Choroid plexus epithelial cell (primary cell): Measurements from ENCODE around the gene ADAM8.

Experiments used
- DNase-seq: peaks from one replicate; pipeline ENCODE4 v3.0.0-alpha.2; 2010; ENCODE audit warnings: low read depth
- H3K4me3 ChIP-seq: 2 replicates; pipeline ENCODE4 v1.5.1; 2011; ENCODE audit warnings: low read depth, mild to moderate bottlenecking, control low read depth, low read length, moderate library complexity
- TF ChIP-seq, protein P1 (sequence below): conservative IDR thresholded peaks from 2 replicates; pipeline ENCODE4 v1.5.1; 2011; ENCODE audit warnings: low read depth, mild to moderate bottlenecking, control low read depth, inconsistent platforms, low read length, moderate library complexity

The ADAM8 gene

DNA sequence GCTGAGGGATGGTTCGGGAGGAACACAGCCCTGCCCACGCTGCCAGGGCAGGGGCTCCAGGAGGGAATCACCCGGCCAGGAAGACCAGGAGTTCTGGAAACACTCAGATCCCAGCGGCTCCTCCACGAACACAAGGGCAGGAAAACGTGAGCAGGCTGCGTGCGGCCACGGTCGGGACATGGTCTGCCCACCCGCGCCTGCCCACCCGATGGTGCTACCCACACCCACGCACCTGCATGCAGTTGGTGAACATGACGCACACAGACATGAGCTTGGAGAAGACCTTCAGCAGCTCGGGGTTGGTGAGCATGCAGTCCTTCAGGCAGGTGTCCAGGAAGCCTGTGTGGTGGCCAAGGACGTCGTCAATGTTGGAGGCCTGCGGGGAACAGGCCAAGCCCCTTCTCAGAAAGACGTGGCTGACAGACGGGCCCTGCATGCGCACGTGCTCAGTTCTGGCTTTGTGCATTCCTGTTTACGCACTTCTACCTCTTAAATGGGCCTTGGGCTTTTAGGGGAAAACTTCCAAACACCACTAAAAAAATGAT is 6.2 kb upstream of the ADAM8 start:
- DNase-seq: no peak
- no peak overlapping the region for H3K4me3 ChIP-seq
- TF ChIP-seq, protein P1, sequence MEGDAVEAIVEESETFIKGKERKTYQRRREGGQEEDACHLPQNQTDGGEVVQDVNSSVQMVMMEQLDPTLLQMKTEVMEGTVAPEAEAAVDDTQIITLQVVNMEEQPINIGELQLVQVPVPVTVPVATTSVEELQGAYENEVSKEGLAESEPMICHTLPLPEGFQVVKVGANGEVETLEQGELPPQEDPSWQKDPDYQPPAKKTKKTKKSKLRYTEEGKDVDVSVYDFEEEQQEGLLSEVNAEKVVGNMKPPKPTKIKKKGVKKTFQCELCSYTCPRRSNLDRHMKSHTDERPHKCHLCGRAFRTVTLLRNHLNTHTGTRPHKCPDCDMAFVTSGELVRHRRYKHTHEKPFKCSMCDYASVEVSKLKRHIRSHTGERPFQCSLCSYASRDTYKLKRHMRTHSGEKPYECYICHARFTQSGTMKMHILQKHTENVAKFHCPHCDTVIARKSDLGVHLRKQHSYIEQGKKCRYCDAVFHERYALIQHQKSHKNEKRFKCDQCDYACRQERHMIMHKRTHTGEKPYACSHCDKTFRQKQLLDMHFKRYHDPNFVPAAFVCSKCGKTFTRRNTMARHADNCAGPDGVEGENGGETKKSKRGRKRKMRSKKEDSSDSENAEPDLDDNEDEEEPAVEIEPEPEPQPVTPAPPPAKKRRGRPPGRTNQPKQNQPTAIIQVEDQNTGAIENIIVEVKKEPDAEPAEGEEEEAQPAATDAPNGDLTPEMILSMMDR: no peak

DNA sequence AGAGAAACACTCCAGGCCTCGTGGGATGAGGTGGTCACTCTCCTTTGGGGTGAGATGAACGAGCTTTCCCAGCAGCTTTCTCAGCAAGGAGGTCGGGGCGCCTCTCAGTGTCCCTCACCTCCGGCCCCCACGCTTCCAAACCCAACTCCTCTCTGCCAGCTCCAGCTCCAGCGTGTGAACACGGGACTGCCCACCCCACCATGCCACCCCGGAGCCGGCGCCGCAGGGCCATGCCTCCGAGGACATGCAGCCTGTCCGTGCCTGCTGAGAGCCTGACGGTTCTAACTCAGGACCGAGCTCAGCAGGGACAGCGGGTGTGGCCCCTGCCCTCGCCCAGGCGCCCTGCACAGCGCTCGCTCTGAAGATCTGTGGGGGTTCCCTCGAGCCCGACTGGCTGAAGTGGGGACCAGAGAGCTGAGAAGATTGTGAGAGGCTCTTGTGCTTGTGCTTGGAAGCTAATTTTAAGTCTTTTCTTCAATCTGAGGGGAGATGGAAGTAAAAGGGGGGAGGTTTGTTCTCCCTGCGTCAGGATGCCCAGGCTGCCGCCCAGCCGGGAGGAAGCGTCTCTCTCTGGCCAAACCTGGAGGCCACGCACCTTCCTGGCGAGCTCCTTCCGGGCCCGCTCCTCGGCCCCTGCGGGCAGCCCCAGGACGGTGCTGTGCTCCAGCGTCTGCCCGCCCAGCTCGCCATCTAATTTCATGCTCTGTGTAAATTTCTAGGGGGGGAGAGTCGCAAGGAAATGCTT is 5.1 kb upstream of the ADAM8 start:
- TF ChIP-seq, protein P1: no peak
- no peak for DNase-seq

DNA sequence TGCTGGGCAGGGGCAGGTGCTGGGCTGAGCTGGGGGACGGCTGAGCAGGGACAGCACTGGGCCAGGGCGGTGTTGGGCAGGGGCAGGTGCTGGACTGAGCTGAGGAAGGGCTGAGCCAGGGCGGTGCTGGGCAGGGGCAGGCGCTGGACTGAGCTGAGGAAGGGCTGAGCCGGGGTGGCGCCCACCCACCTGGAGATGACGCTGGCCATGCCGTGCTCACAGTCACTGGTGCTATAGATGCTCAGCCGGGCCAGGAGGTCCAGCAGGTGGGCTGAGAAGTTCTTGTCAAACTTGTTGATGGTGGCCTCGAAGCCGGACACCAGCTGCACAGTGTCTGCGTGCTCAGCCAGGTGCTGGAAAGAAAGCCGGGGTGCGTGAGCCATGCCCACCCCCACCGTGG is 4.4 kb upstream of the ADAM8 start:
- TF ChIP-seq, protein P1: no peak
- H3K4me3 ChIP-seq: no peak overlapping the region
- DNase-seq: no peak

More for the DNA sequence above, 5.1 kb upstream of the ADAM8 start:
- H3K4me3 ChIP-seq: no peak overlapping the region

DNA sequence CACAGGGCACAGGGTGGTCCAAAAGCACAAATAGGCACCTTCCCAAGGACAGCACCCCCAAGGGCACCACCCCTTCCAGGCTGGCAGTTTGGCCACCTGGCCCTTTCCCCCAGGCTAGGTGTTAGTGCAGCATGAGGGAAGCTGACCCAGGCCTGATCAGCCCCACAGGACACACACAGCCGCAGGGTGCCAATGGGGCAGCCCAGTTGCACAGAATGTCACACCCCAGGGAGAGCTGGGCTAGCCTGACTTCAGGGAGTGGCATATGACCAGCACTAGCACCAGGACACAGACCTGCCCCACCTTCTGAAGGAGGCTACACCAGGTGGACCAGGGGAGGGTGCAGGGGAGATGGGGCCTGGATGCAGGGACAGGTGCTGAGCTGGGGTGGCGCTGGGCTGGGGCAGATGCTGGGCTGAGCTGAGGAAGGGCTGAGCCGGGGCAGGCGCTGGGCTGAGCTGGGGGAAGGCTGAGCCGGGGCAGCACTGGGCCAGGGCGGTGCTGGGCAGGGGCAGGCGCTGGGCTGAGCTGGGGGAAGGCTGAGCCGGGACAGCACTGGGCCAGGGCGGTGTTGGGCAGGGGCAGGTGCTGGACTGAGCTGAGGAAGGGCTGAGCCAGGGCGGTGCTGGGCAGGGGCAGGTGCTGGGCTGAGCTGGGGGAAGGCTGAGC is 3.9 kb upstream of the ADAM8 start:
- DNase-seq: no peak
- TF ChIP-seq, protein P1: no peak
- H3K4me3 ChIP-seq: no peak overlapping the region

DNA sequence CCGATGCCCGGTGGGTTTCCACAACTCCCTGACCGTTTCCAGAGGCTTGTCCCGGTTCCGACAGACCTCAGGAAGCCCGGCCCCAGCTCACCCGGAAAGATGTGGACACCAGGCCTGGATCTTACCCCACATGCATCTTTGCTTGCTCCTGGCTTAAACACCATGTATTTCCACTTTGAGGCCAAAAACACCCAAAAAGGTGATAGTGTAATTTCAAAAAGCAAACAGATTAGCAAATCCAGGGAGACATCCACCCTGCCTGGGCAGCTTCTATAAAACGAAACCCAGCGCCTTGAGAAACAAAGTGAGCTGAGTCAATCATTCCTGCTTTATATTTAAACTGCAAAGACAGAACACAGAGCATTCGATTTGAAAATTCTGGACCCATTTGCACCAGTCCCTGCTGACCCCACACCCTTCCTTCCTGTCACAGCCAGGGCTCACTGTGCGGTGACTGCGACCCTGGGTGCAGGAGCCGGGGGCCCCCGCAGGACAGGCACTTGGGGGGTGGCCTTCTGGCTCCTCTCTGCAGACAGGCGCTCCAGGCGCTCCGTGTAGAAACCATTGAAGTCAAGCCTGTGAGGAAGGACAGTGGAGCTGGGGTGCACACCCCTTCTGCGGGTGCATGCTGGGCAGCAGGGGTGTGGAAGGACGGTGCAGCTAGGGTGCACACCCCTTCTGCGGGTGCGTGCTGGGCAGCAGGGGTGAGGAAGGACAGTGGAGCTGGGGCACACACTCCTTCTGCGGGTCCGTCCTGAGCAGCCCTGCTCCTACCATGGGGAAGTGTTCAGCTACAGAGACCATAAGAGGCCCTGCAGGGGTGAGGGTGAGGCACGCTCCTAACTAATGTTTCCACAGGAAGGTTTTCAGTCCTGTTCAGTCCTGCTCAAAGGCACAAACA is 2.9 kb upstream of the ADAM8 start:
- H3K4me3 ChIP-seq: no peak overlapping the region
- no peak for DNase-seq

DNA sequence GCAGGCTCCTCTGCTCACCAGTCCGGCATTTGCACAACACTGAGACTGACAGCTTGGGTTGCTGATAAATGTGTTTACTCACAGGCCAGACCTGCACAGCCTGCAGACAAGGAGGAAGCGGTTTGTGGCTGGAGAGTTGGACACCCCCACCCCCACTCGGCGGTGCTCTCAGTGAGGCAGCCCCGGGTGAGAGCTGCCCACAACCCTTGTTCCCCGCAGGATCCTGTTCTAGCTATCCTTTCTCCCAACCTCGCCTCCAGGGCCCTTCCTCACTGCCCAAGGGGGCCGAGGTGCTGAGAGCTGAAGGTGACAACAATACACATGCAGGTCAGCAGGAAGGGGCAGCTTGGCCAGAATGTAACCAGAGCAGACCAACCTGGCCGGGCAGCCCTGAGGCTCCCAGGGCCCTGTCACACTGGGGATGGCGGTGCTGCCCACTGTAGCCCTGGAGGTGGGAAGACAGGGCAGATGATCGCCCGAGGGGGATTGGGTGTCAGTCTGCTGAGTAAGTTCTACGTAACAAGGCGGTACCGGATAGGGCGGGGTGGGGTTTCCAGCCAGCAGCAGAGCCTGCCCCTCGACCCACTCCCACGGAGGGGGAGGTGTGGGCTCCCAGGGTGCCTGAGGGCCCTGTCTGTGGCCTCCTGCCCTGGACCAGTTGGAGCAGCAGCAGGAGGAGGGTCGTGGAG is 2.1 kb upstream of the ADAM8 start:
- H3K4me3 ChIP-seq: no peak overlapping the region
- DNase-seq: peak; percentile 69
- TF ChIP-seq, protein P1: no peak

More for the DNA sequence above, 2.9 kb upstream of the ADAM8 start:
- TF ChIP-seq, protein P1: no peak
